ENCODE results near the gene SLC6A6.

Gene SLC6A6

DNA sequence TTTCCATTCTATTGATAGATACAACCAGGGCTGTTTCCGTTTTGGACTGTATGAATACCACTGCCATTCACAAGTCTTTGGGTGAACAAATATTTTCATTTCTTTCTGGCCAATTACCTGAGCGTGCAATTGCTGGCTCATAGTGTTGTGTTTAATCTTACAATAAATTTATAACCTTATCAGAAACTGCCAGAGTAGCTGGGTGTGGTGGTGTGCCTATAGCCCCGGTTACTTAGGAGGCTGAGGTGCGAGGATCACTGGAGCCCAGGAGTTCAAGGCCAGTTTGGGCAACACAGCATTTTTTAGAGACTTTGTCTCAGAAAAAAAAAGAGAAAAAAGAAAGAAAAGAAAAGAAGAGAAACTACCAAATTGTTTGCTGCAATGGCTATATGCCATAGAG, 5.4 kb upstream of the SLC6A6 start:
- H3K9me2 ChIP-seq (replicated peaks; ENCODE audit: insufficient read depth, low read length), result no peaks in the 10 kb centered on the region
- no peak overlapping the region for H3K27ac ChIP-seq (ENCODE audit: low read depth, low read length)
- H3K4me2 ChIP-seq (ENCODE audit: low read depth, low read length, poor library complexity, severe bottlenecking), result no peak overlapping the region
- TF ChIP-seq EZH2phosphoT487 (conservative IDR thresholded peaks at IDR 0.05; ENCODE audit: low read length), result no peak
- TF ChIP-seq, protein P1, sequence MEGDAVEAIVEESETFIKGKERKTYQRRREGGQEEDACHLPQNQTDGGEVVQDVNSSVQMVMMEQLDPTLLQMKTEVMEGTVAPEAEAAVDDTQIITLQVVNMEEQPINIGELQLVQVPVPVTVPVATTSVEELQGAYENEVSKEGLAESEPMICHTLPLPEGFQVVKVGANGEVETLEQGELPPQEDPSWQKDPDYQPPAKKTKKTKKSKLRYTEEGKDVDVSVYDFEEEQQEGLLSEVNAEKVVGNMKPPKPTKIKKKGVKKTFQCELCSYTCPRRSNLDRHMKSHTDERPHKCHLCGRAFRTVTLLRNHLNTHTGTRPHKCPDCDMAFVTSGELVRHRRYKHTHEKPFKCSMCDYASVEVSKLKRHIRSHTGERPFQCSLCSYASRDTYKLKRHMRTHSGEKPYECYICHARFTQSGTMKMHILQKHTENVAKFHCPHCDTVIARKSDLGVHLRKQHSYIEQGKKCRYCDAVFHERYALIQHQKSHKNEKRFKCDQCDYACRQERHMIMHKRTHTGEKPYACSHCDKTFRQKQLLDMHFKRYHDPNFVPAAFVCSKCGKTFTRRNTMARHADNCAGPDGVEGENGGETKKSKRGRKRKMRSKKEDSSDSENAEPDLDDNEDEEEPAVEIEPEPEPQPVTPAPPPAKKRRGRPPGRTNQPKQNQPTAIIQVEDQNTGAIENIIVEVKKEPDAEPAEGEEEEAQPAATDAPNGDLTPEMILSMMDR (IDR thresholded peaks at IDR 0.05; ENCODE audit: insufficient read depth, low read length, poor library complexity, severe bottlenecking), result no peak
- no peaks in the 10 kb centered on the region for H3K36me3 ChIP-seq (ENCODE audit: low read length)
- no peak overlapping the region for H2AFZ ChIP-seq (ENCODE audit: low read depth, low read length, severe bottlenecking)
- H3K27me3 ChIP-seq (ENCODE audit: low read length), result no peaks in the 10 kb centered on the region
- no peak overlapping the region for H3K9ac ChIP-seq (ENCODE audit: low read length)
- H3K4me3 ChIP-seq (ENCODE audit: insufficient read depth, low read length, poor library complexity, severe bottlenecking), result no peak overlapping the region
- no peaks in the 10 kb centered on the region for H4K20me1 ChIP-seq (ENCODE audit: low read depth, low read length)
- no peaks in the 10 kb centered on the region for H3K9me3 ChIP-seq (ENCODE audit: insufficient read depth, low read length)
- H3K79me2 ChIP-seq (ENCODE audit: insufficient read depth, low read length), result no peaks in the 10 kb centered on the region
- no peaks in the 10 kb centered on the region for H3F3A ChIP-seq (ENCODE audit: insufficient read depth)

DNA sequence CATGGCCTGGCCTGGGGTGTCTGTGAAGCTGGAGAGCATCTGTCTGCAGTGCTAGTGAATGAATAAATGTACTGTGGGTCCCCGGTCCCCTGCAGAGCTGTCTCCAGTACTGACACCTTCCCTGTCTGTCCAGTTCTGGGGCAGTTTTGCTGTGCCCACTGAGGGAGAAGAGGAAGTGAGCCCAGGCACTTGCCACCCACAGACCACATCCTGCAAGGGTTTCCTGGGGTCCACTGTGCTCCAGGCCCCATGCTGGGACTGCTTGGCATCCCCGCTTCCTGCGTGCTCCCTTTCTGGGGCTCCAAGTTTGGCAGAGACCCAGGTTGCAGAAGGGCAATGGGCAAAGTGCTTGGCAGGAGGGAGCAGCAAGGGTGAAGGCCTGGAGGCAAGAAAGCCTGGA, 4.9 kb upstream of the SLC6A6 start:
- Histone ChIP-seq H3K9me3 (ENCODE audit: insufficient read depth, low read length) (no peaks in the 10 kb centered on the region), H3K36me3 (ENCODE audit: low read length) (no peaks in the 10 kb centered on the region), H3K27ac (ENCODE audit: low read depth, low read length) (no peak overlapping the region), H2AFZ (ENCODE audit: low read depth, low read length, severe bottlenecking) (no peak overlapping the region), H4K20me1 (ENCODE audit: low read depth, low read length) (no peaks in the 10 kb centered on the region), H3K9ac (ENCODE audit: low read length) (no peak overlapping the region), H3K4me3 (ENCODE audit: insufficient read depth, low read length, poor library complexity, severe bottlenecking) (no peak overlapping the region), H3K9me2 (replicated peaks; ENCODE audit: insufficient read depth, low read length) (no peaks in the 10 kb centered on the region), H3K79me2 (ENCODE audit: insufficient read depth, low read length) (no peaks in the 10 kb centered on the region), H3F3A (ENCODE audit: insufficient read depth) (no peaks in the 10 kb centered on the region), H3K4me2 (ENCODE audit: low read depth, low read length, poor library complexity, severe bottlenecking) (no peak overlapping the region), H3K27me3 (ENCODE audit: low read length) (no peaks in the 10 kb centered on the region)
- TF ChIP-seq, protein P1 (IDR thresholded peaks at IDR 0.05; ENCODE audit: insufficient read depth, low read length, poor library complexity, severe bottlenecking), result no peak
- TF ChIP-seq EZH2phosphoT487 (conservative IDR thresholded peaks at IDR 0.05; ENCODE audit: low read length), result no peak

DNA sequence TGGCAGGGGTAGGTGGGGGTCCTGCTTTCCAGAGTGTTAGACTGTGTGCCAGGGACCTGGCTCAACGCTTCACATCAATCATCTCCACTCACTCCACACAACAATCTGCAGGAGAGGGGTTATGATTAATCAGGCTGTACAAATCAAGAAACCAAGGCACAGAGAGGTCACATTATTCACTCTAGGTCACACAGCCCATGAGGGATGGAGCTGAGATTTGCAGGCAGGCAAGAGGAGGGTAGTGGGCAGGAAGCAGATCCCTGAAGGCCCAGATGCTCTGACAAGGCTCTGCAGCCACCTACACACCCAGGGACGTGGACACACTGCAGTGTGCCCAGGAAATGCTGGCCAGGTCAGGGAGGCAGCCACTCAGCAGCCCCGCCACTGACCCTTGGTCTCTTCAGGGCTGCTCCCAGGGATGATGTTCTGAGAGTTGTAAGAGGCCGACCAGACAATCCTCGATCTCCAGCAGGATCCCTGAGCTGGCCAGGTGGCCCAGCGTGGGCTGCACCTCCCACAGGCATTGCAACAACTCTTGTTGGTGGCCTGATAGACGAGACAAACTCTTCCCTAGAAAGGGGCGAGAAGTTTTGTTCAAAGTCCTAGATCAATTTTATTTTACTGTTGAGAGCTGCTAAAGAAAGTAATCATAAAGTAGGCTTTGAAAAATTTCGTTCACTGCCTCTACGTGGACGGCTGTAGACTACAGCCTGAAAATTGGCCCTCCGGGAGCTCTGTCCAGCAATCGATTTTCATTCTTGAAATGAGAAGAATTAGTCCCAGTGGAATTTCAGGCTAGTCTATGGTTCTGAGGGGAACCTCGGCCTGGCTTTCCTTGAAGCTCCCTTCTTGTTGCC, 4.2 kb upstream of the SLC6A6 start:
- Histone ChIP-seq H3K4me2 (ENCODE audit: low read depth, low read length, poor library complexity, severe bottlenecking) (no peak overlapping the region), H2AFZ (ENCODE audit: low read depth, low read length, severe bottlenecking) (no peak overlapping the region), H4K20me1 (ENCODE audit: low read depth, low read length) (no peaks in the 10 kb centered on the region), H3K79me2 (ENCODE audit: insufficient read depth, low read length) (peaks cover 4% of the 10 kb centered on the region), H3K9me3 (ENCODE audit: insufficient read depth, low read length) (no peaks in the 10 kb centered on the region), H3K4me3 (ENCODE audit: insufficient read depth, low read length, poor library complexity, severe bottlenecking) (no peak overlapping the region), H3K9ac (ENCODE audit: low read length) (no peak overlapping the region), H3K27ac (ENCODE audit: low read depth, low read length) (no peak overlapping the region), H3K27me3 (ENCODE audit: low read length) (no peaks in the 10 kb centered on the region), H3K9me2 (replicated peaks; ENCODE audit: insufficient read depth, low read length) (no peaks in the 10 kb centered on the region), H3F3A (ENCODE audit: insufficient read depth) (no peaks in the 10 kb centered on the region), H3K36me3 (ENCODE audit: low read length) (no peaks in the 10 kb centered on the region)
- TF ChIP-seq, protein P1 (IDR thresholded peaks at IDR 0.05; ENCODE audit: insufficient read depth, low read length, poor library complexity, severe bottlenecking), result no peak
- TF ChIP-seq EZH2phosphoT487 (conservative IDR thresholded peaks at IDR 0.05; ENCODE audit: low read length), result no peak

Measured in SU-DHL-6 (cell line).